ENCODE data around the gene RNF207.

The RNF207 gene

DNA sequence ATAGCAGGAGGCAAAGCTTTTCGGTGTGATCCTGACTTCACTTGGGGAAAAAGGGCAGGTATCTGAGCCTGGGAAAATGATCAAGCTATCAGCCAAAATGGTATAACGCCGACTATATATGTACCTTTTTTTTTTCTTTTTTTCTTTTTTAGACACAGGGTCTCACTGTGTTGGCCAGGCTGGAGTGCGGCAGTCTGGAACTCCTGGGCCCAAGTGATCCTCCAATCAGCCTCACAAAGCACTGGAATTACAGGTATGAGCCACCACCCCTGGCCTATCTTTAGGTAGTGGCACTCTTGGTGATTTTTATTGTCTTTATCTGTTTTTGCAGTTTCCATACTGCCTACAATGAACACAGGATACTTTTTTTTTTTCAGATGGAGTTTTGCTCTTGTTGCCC lies 31.2 kb downstream of the RNF207 start:
- no peak for DNase-seq

DNA sequence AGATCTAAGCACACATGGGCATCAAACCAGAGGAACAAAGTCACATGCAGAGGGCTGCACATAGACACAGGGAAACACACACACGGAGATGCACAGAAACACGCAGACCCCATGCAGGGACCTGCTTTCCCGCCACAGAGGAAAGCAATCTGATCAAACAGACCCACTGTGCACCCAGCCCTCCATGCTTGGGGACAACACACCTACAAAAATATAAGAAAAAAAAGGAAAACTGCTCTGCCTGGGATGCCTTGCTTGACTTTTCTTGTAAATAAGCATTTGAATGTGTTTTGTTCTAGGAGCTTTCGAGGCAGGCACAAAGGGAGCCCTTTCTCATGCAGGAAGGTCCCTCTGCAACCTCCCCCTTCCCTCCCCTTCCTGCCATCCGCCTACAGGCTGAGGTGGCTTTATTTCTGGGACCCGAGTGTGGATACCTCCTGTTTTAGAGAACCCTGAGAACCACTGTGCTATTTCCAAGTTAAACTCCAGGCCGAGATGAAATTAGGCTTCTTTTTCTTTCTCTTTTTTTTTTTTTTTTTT lies 33.4 kb downstream of the RNF207 start:
- no peak for DNase-seq

DNA sequence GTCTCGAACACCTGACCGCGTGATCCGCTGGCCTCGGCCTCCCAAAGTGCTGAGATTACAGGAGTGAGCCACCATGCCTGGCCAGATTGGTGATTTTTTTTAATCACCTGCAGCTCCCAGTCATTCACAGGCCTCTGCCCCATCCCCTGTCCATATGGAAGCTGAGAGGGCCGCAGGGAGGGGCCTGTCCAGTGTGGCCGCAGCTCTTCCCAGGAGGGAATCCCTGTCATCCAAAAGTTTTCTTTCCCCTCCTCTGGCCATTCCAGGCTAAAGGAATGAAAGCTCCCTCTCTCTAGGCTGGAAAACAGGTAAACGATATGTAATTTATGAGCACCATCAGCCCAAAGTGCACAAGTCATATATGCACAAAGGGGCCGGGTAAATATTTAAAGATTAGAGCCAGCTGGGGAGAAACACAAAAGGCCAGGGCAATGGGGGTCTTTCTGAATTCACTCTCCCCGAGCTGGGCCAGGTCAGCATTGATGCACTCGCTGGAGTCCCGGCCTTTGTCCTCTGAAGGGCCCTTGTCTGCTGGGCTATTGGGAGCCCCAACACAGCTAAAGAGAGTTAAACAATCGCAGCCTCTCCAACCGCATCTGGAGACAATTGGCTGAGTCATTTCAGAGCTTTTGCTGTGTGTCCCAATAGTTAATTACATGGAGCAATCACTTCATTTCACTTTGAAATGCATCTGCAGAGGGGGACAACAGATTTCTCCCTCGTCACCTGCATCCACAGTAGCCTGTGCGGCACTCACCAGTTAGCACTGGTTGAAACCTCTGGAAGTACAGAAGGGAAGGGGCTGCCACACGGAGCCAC lies 34.2 kb downstream of the RNF207 start:
- no peak for DNase-seq

DNA sequence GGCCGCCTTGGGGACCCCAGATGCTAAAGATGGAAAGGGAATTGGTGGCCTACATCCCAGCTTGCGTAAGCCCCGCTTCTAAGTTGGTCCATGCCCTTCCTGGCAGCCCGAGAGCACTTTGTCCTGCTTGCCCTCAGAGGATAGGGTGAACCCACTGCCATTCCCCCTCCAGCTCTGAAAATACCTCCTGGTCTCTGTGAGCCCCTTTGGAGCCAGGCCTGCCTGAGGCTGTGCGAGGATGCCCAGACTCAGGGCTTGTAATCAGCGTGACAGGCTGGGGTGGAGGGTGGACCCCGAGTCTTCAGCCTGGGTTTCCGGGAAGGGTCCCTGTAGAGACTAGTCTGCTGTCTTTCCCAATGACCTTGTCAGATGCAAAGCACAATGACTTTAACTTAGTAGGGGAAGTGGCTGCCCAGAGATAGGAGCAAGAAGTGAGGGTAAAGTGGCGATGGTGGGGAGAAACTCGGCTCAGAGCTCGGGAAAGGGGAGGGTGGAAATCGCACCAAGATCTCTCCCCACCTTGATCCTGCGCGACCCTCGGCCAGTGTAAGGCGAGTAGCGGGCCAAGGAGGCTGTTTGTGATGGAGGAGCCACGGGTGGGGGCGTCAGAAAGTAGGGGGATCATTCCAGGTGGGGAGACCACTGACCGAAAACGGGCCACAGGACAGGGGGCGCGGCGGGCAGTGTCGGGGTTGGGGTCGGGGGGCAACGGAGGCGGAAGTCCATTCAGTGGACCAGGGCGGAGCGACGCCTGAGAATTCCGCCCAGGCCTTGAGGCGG lies 35.4 kb downstream of the RNF207 start:
- no peak for DNase-seq

DNA sequence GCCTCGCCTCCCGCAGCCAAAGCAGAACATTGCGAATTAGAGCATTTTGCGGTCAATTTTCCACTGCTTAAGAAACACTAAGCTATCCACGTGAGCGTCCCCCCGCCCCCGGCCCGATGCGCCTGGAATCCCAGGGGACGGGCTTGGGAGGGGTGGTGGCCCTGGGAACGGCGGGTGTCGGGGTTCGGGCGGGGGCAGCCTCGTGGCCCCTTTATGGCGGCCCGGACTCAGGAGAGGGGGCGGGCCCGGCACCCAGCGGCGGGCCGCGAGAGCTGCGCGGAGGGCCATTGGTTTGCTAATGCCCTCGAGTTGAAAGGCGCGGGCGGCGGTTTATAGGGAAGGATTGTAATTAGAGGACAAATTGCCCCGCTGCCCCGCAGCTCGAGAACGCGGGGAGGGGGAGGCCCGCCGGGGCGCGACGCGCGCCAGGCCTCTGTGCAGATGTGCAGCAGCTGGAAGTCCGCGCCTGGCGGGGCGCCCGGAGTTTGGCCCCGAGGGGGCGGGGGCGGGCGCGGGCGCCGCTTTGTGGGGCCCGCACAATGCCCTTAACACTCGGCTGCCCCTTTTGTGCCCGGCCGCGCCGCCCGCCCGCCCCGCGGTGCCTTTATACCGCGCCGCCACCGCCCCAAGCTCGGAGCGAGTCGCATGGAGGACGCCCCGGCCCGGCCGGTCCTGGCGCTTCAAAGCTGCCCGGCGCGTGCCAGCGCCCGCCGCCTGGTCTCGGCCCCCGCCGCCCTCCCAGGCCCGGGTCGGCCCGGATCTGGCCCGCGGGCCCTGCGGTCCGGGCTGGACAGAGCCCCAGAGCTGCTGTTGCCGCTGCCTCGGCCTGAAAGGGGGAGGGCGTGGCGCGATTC lies 36.2 kb downstream of the RNF207 start:
- no peak for DNase-seq

DNA sequence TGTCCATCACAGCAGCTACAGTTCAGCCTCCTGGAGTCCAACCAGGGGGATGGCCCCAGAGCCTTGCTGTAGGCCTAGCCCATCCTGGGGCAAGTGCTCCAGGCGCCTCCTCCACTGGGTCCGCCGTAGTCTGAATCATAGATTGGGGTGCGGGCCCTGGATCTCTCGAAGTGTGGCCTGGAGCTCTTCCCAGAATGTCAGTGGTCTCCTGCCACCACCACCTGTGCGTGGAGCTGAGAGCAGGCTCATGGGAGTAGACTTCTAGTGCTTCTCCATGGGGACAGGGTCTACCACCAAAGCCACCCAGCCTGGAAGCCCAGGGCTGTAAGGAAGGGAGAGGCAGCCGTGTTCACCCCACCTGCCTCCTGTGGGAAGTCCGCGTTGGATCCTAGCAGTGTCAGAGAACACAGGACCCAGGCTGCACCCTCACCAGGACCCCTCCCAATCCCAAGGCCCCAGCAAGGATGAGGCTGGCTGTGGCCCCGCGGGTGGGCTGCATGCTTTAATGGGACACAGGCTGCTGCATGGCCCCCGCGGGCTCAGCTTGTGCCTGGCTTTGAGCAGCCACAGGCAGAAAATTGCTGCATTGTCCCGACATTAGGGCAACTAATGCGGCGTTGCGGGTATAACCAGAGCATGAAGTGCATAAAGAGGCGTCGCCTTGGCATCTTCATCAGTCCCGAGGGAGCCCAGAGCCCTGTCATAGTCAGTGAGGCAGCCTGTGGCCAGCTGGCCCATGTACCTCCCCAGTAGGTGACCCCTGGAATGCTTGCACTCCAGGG lies 37.3 kb downstream of the RNF207 start:
- DNase-seq = no peak

DNA sequence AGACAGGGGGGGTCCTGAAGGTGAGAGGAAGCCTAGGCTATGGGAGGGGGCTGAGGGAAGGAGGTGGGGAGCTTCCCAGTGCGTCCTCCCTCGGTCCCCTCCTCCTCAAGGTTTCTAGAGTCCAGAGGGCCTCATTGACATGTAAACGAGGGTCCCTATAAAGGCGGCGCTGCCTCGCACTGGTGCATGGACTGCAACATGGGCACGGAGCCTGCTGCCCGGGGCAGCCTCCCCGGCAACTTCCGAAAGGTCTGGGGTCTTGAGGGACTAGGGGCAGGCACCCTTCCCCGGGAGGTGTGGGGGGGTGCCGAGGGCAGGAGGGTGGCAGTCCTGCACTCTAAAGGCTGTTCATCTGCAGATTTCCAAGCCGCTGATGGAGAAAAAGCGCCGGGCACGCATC lies 38.1 kb downstream of the RNF207 start, which contains the start of gene HES3:
Gene HES3 (plus strand): TSS at position 187 of the 400 bp plus-strand sequence. CDS start 187 bp downstream, at position 374.
- DNase-seq = no peak

DNA sequence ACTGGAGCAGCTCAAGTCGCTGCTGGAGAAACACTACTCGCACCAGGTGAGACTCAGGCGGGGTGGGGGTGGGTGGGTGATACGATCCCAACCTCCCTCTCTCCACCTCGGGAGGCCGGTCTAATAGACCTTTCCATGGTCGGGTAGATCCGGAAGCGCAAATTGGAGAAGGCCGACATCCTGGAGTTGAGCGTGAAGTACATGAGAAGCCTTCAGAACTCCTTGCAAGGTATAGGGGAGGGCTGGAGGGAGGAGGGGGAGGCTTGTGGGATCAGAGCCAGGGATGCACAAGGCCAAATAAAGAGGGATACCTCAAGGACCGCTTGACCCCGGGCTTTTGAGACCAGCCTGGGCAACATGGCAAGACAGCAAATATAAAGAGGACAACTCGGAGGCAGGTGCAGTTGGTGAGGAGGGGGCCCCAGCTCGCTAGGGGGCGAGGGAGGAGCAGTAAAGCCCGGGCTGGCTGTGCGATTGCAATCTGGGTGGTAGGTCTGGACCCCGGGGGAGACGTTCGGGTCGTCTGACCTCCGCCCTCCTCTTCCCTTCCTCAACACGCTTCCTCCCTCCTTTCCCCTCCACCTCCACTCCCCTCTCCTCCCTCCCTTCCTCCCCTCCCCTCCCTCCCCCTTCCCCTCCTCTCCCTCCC lies 38.6 kb downstream of the RNF207 start:
- DNase-seq = peak; percentile 52

DNA sequence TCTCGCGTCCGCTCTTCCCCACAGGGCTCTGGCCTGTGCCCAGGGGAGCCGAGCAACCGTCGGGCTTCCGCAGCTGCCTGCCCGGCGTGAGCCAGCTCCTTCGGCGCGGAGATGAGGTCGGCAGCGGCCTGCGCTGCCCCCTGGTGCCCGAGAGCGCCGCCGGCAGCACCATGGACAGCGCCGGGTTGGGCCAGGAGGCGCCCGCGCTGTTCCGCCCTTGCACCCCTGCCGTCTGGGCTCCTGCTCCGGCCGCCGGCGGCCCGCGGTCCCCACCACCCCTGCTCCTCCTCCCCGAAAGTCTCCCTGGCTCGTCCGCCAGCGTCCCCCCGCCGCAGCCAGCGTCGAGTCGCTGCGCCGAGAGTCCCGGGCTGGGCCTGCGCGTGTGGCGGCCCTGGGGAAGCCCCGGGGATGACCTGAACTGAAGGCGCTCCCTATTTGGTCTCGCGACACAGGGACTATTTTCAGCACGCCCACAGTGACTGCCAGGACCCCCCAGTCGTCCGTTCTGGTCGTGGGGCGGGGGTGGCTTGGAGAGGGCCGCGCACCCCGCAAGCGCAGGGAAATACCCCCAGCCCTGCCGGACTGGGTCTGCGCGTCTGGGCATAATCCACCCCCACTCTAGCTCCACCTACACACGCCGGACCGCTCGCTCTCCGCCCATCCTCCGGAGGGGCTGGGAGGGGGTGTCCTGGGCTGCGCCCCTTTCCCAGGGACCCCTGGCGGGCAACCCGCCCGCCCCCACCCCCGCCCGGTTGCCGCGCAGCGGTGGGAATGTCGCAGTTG lies 39.4 kb downstream of the RNF207 start:
- DNase-seq = peak; percentile 90

DNA sequence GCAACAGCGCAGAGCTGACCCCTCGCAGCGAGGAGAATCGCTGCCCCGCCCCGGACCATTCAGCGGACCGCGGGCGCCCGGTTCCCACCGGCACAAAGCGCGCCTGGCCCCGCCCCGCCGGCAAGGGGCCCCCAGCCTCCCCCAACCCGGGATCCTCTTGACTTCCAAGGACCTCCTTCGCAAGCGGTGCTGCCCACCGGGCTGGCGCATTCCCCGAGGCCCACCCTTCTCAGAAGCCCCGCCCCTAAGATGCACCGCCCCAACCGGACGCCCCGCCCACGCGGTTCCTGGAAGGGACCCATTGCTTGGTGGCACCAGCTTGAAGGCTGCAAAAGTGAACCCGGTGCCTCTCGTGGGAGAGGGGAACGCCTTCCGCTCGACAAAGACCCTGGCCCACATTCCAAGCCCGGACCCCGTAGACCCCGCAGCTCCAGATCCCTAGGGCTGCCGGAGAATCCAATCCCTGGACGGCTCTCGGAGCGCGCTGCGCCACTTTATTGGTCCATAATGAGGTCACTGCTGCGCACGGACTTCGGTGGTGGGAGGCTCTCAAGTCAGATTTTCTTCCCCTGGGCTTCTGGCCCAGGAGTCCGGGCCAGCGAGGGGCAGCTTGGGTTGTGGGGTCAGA lies 40.1 kb downstream of the RNF207 start:
- peak; percentile 74 for DNase-seq

DNA sequence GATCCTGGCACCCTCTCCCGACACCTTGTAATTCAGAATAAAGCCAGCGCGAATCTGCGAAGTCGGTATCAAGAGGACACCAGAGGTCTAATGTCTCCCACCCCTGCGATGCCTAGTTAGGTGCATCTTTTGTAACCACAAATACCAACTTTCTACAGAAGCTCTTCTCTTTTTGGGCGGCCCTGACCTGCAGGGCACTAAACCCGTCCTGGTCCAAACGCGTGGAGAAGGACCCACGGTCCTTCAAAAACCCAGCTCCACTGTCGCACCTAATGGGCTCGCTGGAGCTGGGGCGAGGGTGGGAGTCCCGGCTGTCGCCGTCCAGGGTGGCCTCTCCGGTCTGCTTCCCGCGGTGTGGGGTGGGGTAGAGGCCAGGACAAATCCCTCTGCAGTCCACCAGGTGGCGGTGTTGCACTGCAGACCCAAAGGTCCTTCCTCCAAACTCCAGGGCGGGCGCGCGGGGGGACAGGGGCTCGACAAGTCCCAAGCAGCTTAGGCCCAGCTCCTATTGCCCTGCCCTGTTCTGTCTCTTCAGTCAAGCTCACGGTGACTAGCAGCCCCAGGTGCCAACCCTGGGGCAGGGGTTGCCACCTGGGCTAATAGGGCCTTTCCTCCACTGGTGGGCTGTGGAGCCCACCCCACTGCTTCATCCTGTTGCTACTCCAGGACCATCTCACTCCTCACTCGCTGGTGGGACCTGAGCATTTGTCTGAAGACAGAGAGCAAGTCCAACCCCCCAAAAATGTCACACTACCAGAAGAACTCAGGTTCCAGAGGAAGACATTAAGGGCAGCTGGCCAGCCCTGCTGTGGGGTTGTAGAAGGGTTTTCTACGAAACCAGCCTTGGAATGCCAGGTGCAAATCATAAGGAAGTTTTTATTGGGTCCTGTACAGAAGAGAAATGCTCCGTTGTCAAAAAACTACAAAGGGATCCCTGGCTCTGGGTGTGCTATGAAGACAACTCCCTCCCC lies 40.9 kb downstream of the RNF207 start:
- peak; percentile 77 for DNase-seq

DNA sequence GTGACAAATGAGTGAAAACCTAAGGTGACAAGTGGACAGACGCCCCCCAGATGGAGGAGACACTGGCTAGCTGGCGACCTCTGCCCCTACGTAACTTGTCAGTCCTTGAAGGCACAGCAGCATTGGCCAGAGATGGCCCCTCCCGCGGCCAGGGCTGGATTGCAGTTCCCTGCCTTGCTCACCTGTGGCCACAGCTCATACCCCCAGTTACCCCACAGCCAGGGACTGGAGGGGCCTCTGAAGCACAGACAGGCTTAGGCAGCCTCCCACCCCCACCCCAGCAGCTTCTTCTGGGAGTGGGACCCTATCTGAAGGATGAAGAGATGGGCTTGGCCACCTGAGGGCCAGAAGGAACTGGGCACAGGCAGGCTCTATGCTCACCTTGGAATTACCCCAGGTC lies 41.7 kb downstream of the RNF207 start:
- no peak for DNase-seq

DNA sequence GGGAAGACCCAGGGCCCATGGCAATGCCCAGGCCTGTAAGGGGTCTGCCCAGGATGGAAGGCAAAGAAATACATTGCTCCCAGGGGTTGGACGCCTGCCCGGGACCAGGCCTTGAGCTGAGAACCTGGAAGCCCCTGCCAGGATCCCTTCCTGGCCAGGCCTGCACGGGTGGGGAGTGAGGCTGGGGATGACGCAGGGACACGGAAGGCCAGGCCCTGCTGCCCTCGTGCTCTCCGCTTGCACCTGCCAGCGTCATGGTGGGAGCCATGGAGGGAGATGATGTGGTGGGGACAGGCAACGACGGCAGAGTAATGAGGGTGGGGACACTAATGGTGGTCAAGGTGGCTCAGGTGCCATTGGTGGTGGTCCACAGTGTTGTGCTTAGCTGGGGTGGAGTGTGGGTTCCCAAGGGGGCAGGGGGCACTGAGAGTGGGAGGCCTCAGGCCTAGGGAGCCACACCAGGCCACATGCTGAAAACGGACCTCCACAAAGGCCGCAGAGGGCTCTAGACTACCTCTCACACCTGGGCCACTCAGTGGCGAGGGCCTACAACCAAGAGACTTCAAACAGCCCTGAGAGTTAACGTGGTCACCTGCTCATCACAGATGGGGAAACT lies 42.4 kb downstream of the RNF207 start:
- no peak for DNase-seq

DNA sequence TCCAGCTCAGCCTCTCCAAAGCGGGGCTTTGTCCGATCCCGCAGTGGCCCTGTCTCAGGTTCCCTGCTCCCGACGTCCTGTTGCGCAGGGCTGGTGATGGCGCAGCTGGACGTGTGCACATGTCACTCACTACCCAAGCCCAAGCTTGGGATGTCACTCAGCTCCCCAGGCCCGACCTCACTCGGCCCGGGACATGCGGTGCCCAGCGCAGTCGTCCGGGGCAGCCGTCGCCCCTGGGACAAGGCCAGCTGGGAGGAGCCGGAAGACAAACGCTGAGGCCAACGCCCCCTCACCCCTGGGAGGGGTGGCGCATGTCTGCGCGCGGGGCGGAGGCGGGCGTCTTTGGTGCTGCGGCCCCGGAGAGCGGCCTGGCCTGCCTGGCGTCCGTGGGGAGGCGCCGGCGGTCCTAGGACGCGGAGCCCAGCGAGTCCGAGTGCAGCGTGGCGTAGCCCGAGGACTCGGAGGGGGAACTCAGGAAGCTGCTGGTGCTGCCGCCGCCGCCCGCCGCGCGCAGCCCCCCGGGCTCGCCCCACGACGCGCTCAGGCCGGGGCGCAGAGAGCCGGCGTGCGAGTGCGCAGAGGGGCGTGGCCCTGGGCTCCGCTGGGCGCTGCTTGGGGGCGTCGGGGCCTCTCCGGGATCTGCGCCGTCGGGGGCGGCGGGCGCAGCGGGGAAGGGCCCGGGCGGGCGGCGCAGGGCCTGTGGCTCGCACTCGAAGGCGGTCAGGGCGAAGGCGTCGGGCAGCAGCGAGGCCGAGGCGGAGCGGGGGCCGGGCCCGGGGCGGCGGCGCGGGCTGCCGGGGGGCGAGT lies 43.2 kb downstream of the RNF207 start:
- DNase-seq = no peak

DNA sequence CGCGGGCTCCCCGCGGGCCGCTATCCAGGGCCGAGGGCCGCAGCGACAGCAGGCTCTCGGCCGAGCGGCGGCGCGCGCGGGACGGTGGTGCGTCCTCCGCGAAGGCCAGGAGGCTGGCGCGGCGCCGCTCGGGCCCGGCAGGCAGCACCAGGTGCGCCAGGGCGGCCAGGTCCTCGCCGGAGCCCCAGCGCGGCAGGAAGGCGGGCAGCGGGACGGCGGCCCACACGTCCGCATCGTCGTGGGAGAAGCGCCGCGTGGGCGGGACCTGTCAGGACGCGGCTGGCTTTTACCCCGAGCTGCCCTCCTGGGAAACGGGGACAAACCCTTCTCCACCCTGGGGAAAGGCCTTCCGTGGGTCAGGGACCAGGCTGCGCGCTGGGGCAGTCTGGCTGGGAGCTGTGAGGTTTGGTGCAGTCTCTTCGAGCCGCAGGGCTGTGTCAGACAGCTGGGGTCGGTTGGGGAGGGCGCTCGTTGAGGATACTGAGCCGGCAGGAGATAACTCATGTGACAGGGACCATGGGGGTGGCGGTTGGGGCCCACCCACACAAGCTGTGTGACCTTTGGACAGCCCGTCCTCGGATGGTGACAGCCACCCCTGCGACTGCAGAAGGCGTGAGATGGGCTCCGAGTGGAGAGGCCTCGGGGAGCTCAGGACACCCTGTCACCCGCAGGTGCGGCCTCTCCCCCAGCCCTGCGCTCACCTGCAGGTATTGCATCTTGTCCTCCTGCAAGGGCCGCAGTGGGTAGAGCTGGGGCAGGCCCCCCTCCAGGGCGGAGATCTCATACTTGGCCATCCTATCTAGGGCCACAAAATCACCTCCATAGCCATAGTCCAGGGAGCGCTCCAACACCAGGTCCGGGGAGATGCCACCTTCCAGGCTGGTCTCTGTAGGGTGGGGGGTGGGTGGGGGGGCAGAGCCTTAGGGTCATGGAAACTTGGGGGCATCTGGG lies 44.1 kb downstream of the RNF207 start:
- no peak for DNase-seq

DNA sequence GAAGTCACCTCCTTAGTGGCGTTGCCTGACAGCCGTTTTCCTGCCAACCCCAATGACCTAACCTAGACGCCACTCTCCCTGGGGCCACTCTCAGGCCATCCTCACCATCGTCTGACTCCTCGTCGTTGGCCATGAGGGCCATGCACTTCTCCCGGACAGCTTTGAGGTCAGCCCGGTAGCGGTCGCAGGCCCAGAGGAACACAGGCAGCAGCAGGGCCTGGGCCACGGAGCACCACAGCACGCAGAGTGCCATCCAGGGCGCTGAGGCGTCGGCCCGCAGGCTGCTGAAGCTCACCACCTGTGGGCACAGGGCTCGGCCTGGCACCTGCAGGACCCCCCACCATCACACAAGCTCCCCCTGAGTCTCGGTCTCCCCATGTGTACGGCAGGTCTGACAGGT lies 45.3 kb downstream of the RNF207 start:
- no peak for DNase-seq

All from COR-L47 (cell line).